ENCODE data around the gene CDC42BPB.

DNA sequence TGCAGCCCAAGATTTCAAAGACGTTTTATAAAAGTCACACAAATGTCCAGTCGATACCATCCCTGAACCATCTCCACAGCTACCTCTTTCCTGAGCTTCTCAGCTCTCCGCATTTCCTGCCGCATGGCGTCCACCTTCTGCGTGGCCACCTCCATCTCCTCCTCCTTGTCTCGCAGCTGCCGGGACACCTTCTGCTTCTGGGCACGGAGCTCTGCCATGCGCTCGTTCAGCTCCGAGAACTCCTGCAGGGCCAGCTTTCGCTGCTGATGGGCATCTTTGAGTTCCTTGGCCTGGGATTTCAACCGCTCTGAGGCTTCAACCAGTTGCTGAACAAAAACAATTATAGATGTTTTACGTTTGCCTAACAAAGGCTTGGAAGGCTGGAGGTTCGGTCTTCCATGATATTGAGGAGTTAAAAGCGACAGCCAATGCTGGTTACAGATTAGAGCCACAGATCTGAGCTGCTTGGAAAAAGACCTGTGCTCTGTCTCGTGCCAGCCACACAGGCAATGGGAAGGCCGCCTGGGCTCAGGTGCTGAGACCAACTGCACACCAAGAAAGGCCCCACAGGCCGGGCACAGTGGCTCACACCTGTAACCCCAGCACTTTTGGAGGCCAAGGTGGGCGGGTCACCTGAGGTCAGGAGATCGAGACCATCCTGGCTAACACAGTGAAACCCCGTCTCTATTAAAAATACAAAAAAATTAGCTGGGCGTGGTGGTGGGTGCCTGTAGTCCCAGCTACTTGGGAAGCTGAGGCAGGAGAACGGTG lies 85.3 kb downstream of the CDC42BPB start:
- TF ChIP-seq SUZ12 (IDR thresholded peaks at IDR 0.05; ENCODE audit: extremely low read depth, insufficient read depth, insufficient read length) (no peak), YY1 (IDR thresholded peaks at IDR 0.05; ENCODE audit: insufficient read depth, insufficient read length) (no peak), ZNF274 (IDR thresholded peaks at IDR 0.05; ENCODE audit: low read depth, low read length) (no peak)

Data from NT2/D1 (cell line).